SK-N-SH (cell line): Measurements from ENCODE around the gene C10orf62.

Source experiments
- EP300 ChIP-seq, 2 experiments: IDR thresholded peaks; 2 replicates each; pipeline versions ENCODE4 v1.4.0 to v1.6.1; 2012; ENCODE audit warnings: borderline replicate concordance in 1 of 2, low read depth in 1 of 2, low read length in 1 of 2
- EZH2phosphoT487 ChIP-seq: fragments of 200-600 bp; sonication (generic); IDR thresholded peaks from 2 replicates; pipeline ENCODE4 v1.6.1; 2017; ENCODE audit warnings: low read depth, mixed run types, mild to moderate bottlenecking, antibody characterized with exemption, moderate library complexity, borderline replicate concordance
- JUND ChIP-seq: IDR thresholded peaks from 2 replicates; pipeline ENCODE4 v1.4.0; 2012
- NRF1 ChIP-seq: IDR thresholded peaks from 2 replicates; pipeline ENCODE4 v1.6.1; 2012; ENCODE audit warnings: low read depth, mild to moderate bottlenecking, low read length
- POLR2AphosphoS5 ChIP-seq: IDR thresholded peaks from 2 replicates; pipeline ENCODE4 v1.6.1; 2012; ENCODE audit warnings: low read depth, low read length
- RAD21 ChIP-seq: IDR thresholded peaks from 2 replicates; pipeline ENCODE4 v1.6.1; 2012; ENCODE audit warnings: mild to moderate bottlenecking, low read length
- SIN3A ChIP-seq: IDR thresholded peaks from 2 replicates; pipeline ENCODE4 v1.6.1; 2012; ENCODE audit warnings: low read depth, mild to moderate bottlenecking, low read length, moderate library complexity, borderline replicate concordance
- TAF1 ChIP-seq: IDR thresholded peaks from 2 replicates; pipeline ENCODE4 v1.6.1; 2012; ENCODE audit warnings: low read depth, mild to moderate bottlenecking, low read length, moderate library complexity, borderline replicate concordance
- TF ChIP-seq, protein P1 (sequence below): IDR thresholded peaks from 2 replicates; pipeline ENCODE4 v1.6.1; 2012; ENCODE audit warnings: mild to moderate bottlenecking, low read depth, low read length, moderate library complexity
- TF ChIP-seq, protein P2 (sequence below): fragments of 200-600 bp; sonication (generic); IDR thresholded peaks from 2 replicates; pipeline ENCODE4 v1.6.1; 2017; ENCODE audit warnings: antibody characterized with exemption, mild to moderate bottlenecking, moderate library complexity
- TF ChIP-seq, protein P3 (sequence below): fragments of 150-350 bp; IDR thresholded peaks from 2 replicates; pipeline ENCODE4 v1.6.1; 2016; ENCODE audit warnings: mild to moderate bottlenecking, low read depth, low read length
- TF ChIP-seq, protein P4 (sequence below): fragments of 150-350 bp; IDR thresholded peaks from 2 replicates; pipeline ENCODE4 v1.6.1; 2017; ENCODE audit warnings: antibody characterized with exemption, low read length, low read depth, borderline replicate concordance

DNA sequence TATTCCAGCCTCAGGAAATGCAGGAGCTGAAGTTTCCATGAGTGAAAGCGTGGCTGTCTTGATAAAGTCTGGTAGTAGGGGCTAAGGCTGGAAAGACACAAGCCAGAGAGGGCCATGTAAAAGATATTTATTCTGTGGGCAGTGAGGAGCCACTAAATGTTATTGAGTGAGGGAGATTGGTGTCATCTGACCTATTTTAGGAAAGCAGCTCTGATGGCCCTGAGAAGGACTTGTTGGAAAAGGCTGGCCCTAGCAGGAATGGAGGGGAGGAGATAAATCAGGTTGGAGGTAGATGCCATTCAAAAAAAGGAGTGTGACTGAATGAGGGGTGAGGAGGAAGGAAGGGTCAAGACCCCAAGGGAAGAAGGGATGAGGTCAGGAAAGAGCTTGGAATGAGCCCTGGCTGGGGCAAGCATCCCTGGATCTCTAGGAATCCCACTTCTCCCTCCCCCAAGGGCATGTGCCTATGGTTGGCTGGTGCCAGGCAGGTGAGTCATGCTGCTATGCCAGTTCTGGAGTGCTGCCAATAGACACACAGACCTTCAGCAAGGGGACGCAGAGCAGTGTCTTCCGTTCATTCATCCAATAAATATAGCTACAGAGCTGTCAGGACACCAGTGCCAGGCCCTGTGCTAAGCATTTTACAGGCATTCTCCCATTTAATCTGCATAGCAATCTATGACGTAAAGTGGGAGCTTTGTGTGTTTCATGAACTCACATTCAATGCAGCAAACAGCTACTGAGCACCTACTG lies 15.0 kb upstream of the C10orf62 start:
- no peak for TF ChIP-seq EZH2phosphoT487
- TF ChIP-seq, protein P1, sequence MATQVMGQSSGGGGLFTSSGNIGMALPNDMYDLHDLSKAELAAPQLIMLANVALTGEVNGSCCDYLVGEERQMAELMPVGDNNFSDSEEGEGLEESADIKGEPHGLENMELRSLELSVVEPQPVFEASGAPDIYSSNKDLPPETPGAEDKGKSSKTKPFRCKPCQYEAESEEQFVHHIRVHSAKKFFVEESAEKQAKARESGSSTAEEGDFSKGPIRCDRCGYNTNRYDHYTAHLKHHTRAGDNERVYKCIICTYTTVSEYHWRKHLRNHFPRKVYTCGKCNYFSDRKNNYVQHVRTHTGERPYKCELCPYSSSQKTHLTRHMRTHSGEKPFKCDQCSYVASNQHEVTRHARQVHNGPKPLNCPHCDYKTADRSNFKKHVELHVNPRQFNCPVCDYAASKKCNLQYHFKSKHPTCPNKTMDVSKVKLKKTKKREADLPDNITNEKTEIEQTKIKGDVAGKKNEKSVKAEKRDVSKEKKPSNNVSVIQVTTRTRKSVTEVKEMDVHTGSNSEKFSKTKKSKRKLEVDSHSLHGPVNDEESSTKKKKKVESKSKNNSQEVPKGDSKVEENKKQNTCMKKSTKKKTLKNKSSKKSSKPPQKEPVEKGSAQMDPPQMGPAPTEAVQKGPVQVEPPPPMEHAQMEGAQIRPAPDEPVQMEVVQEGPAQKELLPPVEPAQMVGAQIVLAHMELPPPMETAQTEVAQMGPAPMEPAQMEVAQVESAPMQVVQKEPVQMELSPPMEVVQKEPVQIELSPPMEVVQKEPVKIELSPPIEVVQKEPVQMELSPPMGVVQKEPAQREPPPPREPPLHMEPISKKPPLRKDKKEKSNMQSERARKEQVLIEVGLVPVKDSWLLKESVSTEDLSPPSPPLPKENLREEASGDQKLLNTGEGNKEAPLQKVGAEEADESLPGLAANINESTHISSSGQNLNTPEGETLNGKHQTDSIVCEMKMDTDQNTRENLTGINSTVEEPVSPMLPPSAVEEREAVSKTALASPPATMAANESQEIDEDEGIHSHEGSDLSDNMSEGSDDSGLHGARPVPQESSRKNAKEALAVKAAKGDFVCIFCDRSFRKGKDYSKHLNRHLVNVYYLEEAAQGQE, result peak; percentile 74
- TF ChIP-seq POLR2AphosphoS5, result peak; percentile 87
- no peak for TF ChIP-seq RAD21
- TF ChIP-seq, protein P2, sequence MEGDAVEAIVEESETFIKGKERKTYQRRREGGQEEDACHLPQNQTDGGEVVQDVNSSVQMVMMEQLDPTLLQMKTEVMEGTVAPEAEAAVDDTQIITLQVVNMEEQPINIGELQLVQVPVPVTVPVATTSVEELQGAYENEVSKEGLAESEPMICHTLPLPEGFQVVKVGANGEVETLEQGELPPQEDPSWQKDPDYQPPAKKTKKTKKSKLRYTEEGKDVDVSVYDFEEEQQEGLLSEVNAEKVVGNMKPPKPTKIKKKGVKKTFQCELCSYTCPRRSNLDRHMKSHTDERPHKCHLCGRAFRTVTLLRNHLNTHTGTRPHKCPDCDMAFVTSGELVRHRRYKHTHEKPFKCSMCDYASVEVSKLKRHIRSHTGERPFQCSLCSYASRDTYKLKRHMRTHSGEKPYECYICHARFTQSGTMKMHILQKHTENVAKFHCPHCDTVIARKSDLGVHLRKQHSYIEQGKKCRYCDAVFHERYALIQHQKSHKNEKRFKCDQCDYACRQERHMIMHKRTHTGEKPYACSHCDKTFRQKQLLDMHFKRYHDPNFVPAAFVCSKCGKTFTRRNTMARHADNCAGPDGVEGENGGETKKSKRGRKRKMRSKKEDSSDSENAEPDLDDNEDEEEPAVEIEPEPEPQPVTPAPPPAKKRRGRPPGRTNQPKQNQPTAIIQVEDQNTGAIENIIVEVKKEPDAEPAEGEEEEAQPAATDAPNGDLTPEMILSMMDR, result no peak
- TF ChIP-seq, protein P3, sequence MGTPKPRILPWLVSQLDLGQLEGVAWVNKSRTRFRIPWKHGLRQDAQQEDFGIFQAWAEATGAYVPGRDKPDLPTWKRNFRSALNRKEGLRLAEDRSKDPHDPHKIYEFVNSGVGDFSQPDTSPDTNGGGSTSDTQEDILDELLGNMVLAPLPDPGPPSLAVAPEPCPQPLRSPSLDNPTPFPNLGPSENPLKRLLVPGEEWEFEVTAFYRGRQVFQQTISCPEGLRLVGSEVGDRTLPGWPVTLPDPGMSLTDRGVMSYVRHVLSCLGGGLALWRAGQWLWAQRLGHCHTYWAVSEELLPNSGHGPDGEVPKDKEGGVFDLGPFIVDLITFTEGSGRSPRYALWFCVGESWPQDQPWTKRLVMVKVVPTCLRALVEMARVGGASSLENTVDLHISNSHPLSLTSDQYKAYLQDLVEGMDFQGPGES, result no peak
- TF ChIP-seq JUND, result peak; percentile 98
- TF ChIP-seq TAF1, result no peak
- TF ChIP-seq SIN3A, result peak; percentile 80; the same call in 1 of the 2 replicates
- TF ChIP-seq, protein P4, sequence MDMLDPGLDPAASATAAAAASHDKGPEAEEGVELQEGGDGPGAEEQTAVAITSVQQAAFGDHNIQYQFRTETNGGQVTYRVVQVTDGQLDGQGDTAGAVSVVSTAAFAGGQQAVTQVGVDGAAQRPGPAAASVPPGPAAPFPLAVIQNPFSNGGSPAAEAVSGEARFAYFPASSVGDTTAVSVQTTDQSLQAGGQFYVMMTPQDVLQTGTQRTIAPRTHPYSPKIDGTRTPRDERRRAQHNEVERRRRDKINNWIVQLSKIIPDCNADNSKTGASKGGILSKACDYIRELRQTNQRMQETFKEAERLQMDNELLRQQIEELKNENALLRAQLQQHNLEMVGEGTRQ, result no peak
- TF ChIP-seq NRF1, result no peak
- peak in 1 of 2 experiments; percentile 94; a peak in 2 of 4 replicates for TF ChIP-seq EP300 (IDR thresholded peaks at IDR 0.05; ENCODE audit: borderline replicate concordance in 1 of 2, low read depth in 1 of 2, low read length in 1 of 2)
